Neural crest cell (in vitro differentiated cells): ENCODE results near the gene PFKL. TPM values are rescaled to one million over a fixed set of nuclear protein-coding genes. Genes with fewer than 3 reads are reported as not detected.

Experiments used
- DNase-seq: peaks from one replicate; pipeline ENCODE4 v3.0.0; 2021; ENCODE audit warnings: low read depth, mixed read lengths, low spot score
- H3K27ac Mint-ChIP-seq: one replicate; pipeline ENCODE4 v1.8.0; 2021; ENCODE audit warnings: mild to moderate bottlenecking, mixed read lengths; ENCODE audit not compliant: unreplicated experiment
- H3K27me3 Mint-ChIP-seq: 2 replicates; pipeline ENCODE4 v1.8.0; 2021; ENCODE audit warnings: low read depth, mild to moderate bottlenecking, mixed read lengths
- H3K36me3 Mint-ChIP-seq: 2 replicates; pipeline ENCODE4 v1.8.0; 2021; ENCODE audit warnings: low read depth, mild to moderate bottlenecking, mixed read lengths
- H3K4me1 Mint-ChIP-seq: 2 replicates; pipeline ENCODE4 v1.8.0; 2021; ENCODE audit warnings: mixed read lengths
- H3K4me3 Mint-ChIP-seq: one replicate; pipeline ENCODE4 v1.8.0; 2021; ENCODE audit warnings: mild to moderate bottlenecking, mixed read lengths
- H3K9me3 Mint-ChIP-seq: 2 replicates; pipeline ENCODE4 v1.8.0; 2021; ENCODE audit warnings: mixed read lengths
- CTCF ChIP-seq: fragments of 200-600 bp; sonication (generic); conservative IDR thresholded peaks from 2 replicates; pipeline ENCODE4 v1.5.0; 2021; ENCODE audit warnings: antibody characterized with exemption, mild to moderate bottlenecking
- total RNA-seq: library from RNA; stranded (reverse); gene quantifications from 2 replicates; pipeline ENCODE4 v1.2.1, GENCODE V29; 2021

PFKL gene
- total RNA-seq, 1 donor from 2014 or later = 96.1 TPM

GRCh38 chr21:44326272-44326647 lies 26.4 kb downstream of the PFKL start:
- Mint-ChIP-seq H3K36me3 (no peaks in the 10 kb centered on the region), H3K27me3 (no peaks in the 10 kb centered on the region), H3K27ac (no peak overlapping the region), H3K4me1 (no peaks in the 10 kb centered on the region), H3K4me3 (no peak overlapping the region), H3K9me3 (no peaks in the 10 kb centered on the region)
- DNase-seq = no peak
- TF ChIP-seq CTCF = no peak

GRCh38 chr21:44326716-44327602 lies 27.1 kb downstream of the PFKL start:
- Mint-ChIP-seq H3K27me3 (peaks cover 2% of the 10 kb centered on the region), H3K36me3 (peaks cover 2% of the 10 kb centered on the region), H3K4me3 (no peak overlapping the region), H3K9me3 (no peaks in the 10 kb centered on the region), H3K4me1 (peaks cover 3% of the 10 kb centered on the region), H3K27ac (no peak overlapping the region)
- TF ChIP-seq CTCF = no peak
- no peak for DNase-seq

- Mint-ChIP-seq H3K9me3 (no peaks in the 10 kb centered on the region), H3K4me1 (peaks cover 4% of the 10 kb centered on the region), H3K27ac (no peak overlapping the region), H3K4me3 (no peak overlapping the region), H3K36me3 (peaks cover 3% of the 10 kb centered on the region), H3K27me3 (peaks cover 3% of the 10 kb centered on the region)
- TF ChIP-seq CTCF = no peak
- DNase-seq = no peak
Measured at GRCh38 chr21:44327603-44327974, 27.7 kb downstream of the PFKL start.

GRCh38 chr21:44328242-44328895 lies 28.5 kb downstream of the PFKL start:
- Mint-ChIP-seq H3K4me3 (peak overlapping the region; percentile 9), H3K4me1 (peaks cover 4% of the 10 kb centered on the region), H3K36me3 (peaks cover 3% of the 10 kb centered on the region), H3K27me3 (peaks cover 3% of the 10 kb centered on the region), H3K9me3 (no peaks in the 10 kb centered on the region), H3K27ac (no peak overlapping the region)
- DNase-seq = no peak
- no peak for TF ChIP-seq CTCF

- no peak for TF ChIP-seq CTCF
- H3K4me3 Mint-ChIP-seq = peak overlapping the region; percentile 65
- peaks cover 4% of the 10 kb centered on the region for H3K4me1 Mint-ChIP-seq
- peak overlapping the region; percentile 27 for H3K27ac Mint-ChIP-seq
- H3K27me3 Mint-ChIP-seq = peaks cover 3% of the 10 kb centered on the region
- H3K9me3 Mint-ChIP-seq = no peaks in the 10 kb centered on the region
- DNase-seq = no peak
- H3K36me3 Mint-ChIP-seq = peaks cover 3% of the 10 kb centered on the region
Measured at GRCh38 chr21:44329086-44329889, 29.4 kb downstream of the PFKL start.
